GM19328 (cell line): ENCODE results near the gene CHST12.

Source experiments
- ATAC-seq: cut with Tn5 transposase; IDR thresholded peaks from one replicate; pipeline ENCODE4 v1.9.1; 2021; ENCODE audit warnings: mild to moderate bottlenecking, moderate library complexity; ENCODE audit not compliant: unreplicated experiment

The CHST12 gene

GRCh38 chr7:2433713-2434550 lies 30.5 kb downstream of the CHST12 start:
- no peak for ATAC-seq

- ATAC-seq: no peak
Measured at GRCh38 chr7:2435146-2435545, 31.7 kb downstream of the CHST12 start.

- ATAC-seq: no peak
Measured at GRCh38 chr7:2436341-2437104, 33.1 kb downstream of the CHST12 start.

- ATAC-seq: no peak
Measured at GRCh38 chr7:2437136-2437535, 33.7 kb downstream of the CHST12 start.

GRCh38 chr7:2437537-2438148 lies 34.2 kb downstream of the CHST12 start:
- ATAC-seq: no peak

GRCh38 chr7:2438186-2438585 lies 34.8 kb downstream of the CHST12 start:
- no peak for ATAC-seq

GRCh38 chr7:2438775-2439174 lies 35.4 kb downstream of the CHST12 start:
- no peak for ATAC-seq

GRCh38 chr7:2440608-2441245 lies 37.3 kb downstream of the CHST12 start:
- no peak for ATAC-seq

GRCh38 chr7:2441430-2442058 lies 38.1 kb downstream of the CHST12 start:
- ATAC-seq: no peak

- no peak for ATAC-seq
Measured at GRCh38 chr7:2443491-2443890, 40.1 kb downstream of the CHST12 start.

- ATAC-seq: no peak
Measured at GRCh38 chr7:2444476-2444875, 41.1 kb downstream of the CHST12 start.

- ATAC-seq: no peak
Measured at GRCh38 chr7:2445047-2445446, 41.6 kb downstream of the CHST12 start.

- no peak for ATAC-seq
Measured at GRCh38 chr7:2445898-2446555, 42.6 kb downstream of the CHST12 start.

GRCh38 chr7:2446676-2447075 lies 43.3 kb downstream of the CHST12 start:
- no peak for ATAC-seq

- ATAC-seq: no peak
Measured at GRCh38 chr7:2450198-2451107, 47.0 kb downstream of the CHST12 start.

GRCh38 chr7:2451171-2452073 lies 48.0 kb downstream of the CHST12 start:
- no peak for ATAC-seq

- ATAC-seq: no peak
Measured at GRCh38 chr7:2452074-2452507, 48.7 kb downstream of the CHST12 start.

GRCh38 chr7:2452643-2453270 lies 49.3 kb downstream of the CHST12 start:
- ATAC-seq: no peak
